ENCODE data around the gene TSTD2. TPM values are rescaled to one million over a fixed set of nuclear protein-coding genes. Genes with fewer than 3 reads are reported as not detected.

TSTD2 gene
- total RNA-seq (10 to 100 TPM; 23.8 to 26.0 TPM), total RNA-seq (18.8 to 68.1 (median 32.6) reads per million in 172 experiments)
- 11.3 TPM for polyA plus RNA-seq (2013, experiment 1 of 2)
- polyA plus RNA-seq (2013, experiment 2 of 2) = 13.2 TPM

- Histone ChIP-seq H3K4me3 (ENCODE audit: low read length) (peak within 1 kb of the TSS; percentile 72), H3K4me1 (ENCODE audit: insufficient read depth, low read length) (peaks cover 37% of the 10 kb centered on the region), H3K9me3 (ENCODE audit: control insufficient read depth in 1 of 2, insufficient read depth in 1 of 2, low read length in 2 of 2) (no peaks in the 10 kb centered on the region), H3K36me3 (ENCODE audit: insufficient read depth, low read length) (peaks cover 3% of the 10 kb centered on the region), H3K27me3 (ENCODE audit: control insufficient read depth in 1 of 2, insufficient read depth in 2 of 2, low read length in 2 of 2) (no peaks in the 10 kb centered on the region), H3K27ac (ENCODE audit: low read depth in 1 of 2, low read length in 2 of 2) (peak within 1 kb of the TSS; percentile 95 to 97)
- ATAC-seq (ENCODE audit: poor library complexity) = peak; percentile 82
- DNase-seq = peak; percentile 92 to 99 (median 94)
- no peak for TF ChIP-seq CTCF (IDR thresholded peaks at IDR 0.05)
- H3K9me3 Mint-ChIP-seq = no peaks in the 10 kb centered on the region
- H3K27ac Mint-ChIP-seq = peak within 1 kb of the TSS; percentile 99
- H3K36me3 Mint-ChIP-seq (ENCODE audit: low read depth) = peaks cover 37% of the 10 kb centered on the region
- POLR2A ChIA-PET = interaction anchor here (0.6 to 2.9 kb wide), 39 partner anchors 10 to 1589 kb away, joined by 3 to 50 read pairs (median 5); partner anchors contain the start of genes ALG2, ANKS6, ANP32B and NANS
- no peaks in the 10 kb centered on the region for H3K27me3 Mint-ChIP-seq
- CTCF ChIA-PET = interaction anchor here (0.6 to 1.6 kb wide), 6 partner anchors 18 to 865 kb away, joined by 3 to 6 read pairs (median 3); partner anchors contain the start of genes ANP32B, TDRD7 and XPA
- peak within 1 kb of the TSS; percentile 97 for H3K4me3 Mint-ChIP-seq
- intact Hi-C loops (cut with DNase I, micrococcal nuclease) = loop anchor here (2.0 to 10.0 kb wide), 6 partner anchors 64 to 1172 kb away; partner anchors contain the start of genes GALNT12 (in 1 of the 2) and XPA (in 1 of the 2)
- H3K4me1 Mint-ChIP-seq (ENCODE audit: low read depth) = peaks cover 73% of the 10 kb centered on the region
Measured at GRCh38 chr9:97632985-97633858, at the start of gene TSTD2, which contains the start of gene NCBP1. Gene TSTD2 (minus strand): TSS chr9:97633368. CDS start chr9:97627562, 5,806 bp downstream. Gene NCBP1 (plus strand): TSS chr9:97633821. CDS start chr9:97633882, 61 bp downstream.

- H3K9me3 Mint-ChIP-seq = no peaks in the 10 kb centered on the region
- Histone ChIP-seq H3K27me3 (ENCODE audit: control insufficient read depth in 1 of 2, insufficient read depth in 2 of 2, low read length in 2 of 2) (no peaks in the 10 kb centered on the region), H3K4me3 (ENCODE audit: low read length) (no peak overlapping the region), H3K27ac (ENCODE audit: low read depth in 1 of 2, low read length in 2 of 2) (no peak overlapping the region), H3K36me3 (ENCODE audit: insufficient read depth, low read length) (peaks cover 80% of the 10 kb centered on the region), H3K4me1 (ENCODE audit: insufficient read depth, low read length) (no peaks in the 10 kb centered on the region), H3K9me3 (ENCODE audit: control insufficient read depth in 1 of 2, insufficient read depth in 1 of 2, low read length in 2 of 2) (no peaks in the 10 kb centered on the region)
- peaks cover 23% of the 10 kb centered on the region for H3K4me1 Mint-ChIP-seq (ENCODE audit: low read depth)
- no peak overlapping the region for H3K4me3 Mint-ChIP-seq
- intact Hi-C loops (cut with DNase I, micrococcal nuclease) = loop anchor here in 1 of 2 experiments (5.0 kb wide), 1 partner anchor 40 kb away; no protein-coding TSS in a partner anchor
- peaks cover 94% of the 10 kb centered on the region for H3K36me3 Mint-ChIP-seq (ENCODE audit: low read depth)
- ATAC-seq (ENCODE audit: poor library complexity) (no peak), DNase-seq (no peak)
- ChIA-PET CTCF (interaction anchor here (1.0 kb wide), 1 partner anchor 49 kb away, joined by 3 read pairs; the partner anchor contains the start of gene TSTD2), POLR2A (no interaction called here)
- peak overlapping the region; percentile 44 for H3K27ac Mint-ChIP-seq
- TF ChIP-seq CTCF (IDR thresholded peaks at IDR 0.05) = no peak
- H3K27me3 Mint-ChIP-seq = no peaks in the 10 kb centered on the region
Measured at GRCh38 chr9:97682242-97682641, 49.1 kb upstream of the TSTD2 start.

GRCh38 chr9:97675655-97676054, 42.5 kb upstream of the TSTD2 start:
- no peaks in the 10 kb centered on the region for H3K9me3 ChIP-seq (ENCODE audit: control insufficient read depth in 1 of 2, insufficient read depth in 1 of 2, low read length in 2 of 2)
- peaks cover 21% of the 10 kb centered on the region for H3K4me1 Mint-ChIP-seq (ENCODE audit: low read depth)
- no peak overlapping the region for H3K4me3 ChIP-seq (ENCODE audit: low read length)
- peak overlapping the region; percentile 19 for H3K27ac Mint-ChIP-seq
- H3K4me3 Mint-ChIP-seq = no peak overlapping the region
- H3K9me3 Mint-ChIP-seq = no peaks in the 10 kb centered on the region
- H3K36me3 ChIP-seq (ENCODE audit: insufficient read depth, low read length) = peaks cover 76% of the 10 kb centered on the region
- H3K27me3 Mint-ChIP-seq = no peaks in the 10 kb centered on the region
- TF ChIP-seq CTCF (IDR thresholded peaks at IDR 0.05) = no peak
- no peaks in the 10 kb centered on the region for H3K27me3 ChIP-seq (ENCODE audit: control insufficient read depth in 1 of 2, insufficient read depth in 2 of 2, low read length in 2 of 2)
- peaks cover 96% of the 10 kb centered on the region for H3K36me3 Mint-ChIP-seq (ENCODE audit: low read depth)
- no peak overlapping the region for H3K27ac ChIP-seq (ENCODE audit: low read depth in 1 of 2, low read length in 2 of 2)
- intact Hi-C loops (cut with DNase I, micrococcal nuclease) = no loop called here
- no peak for DNase-seq
- ATAC-seq (ENCODE audit: poor library complexity) = no peak
- H3K4me1 ChIP-seq (ENCODE audit: insufficient read depth, low read length) = no peaks in the 10 kb centered on the region
- POLR2A ChIA-PET = no interaction called here
- CTCF ChIA-PET = no interaction called here

Measured in CD4-positive, alpha-beta T cell (primary cell).